K562 (cell line): Measurements from ENCODE around the gene PLA2G15. TPM values are rescaled to one million over a fixed set of nuclear protein-coding genes. Genes with fewer than 3 reads are reported as not detected.

Experiments
- ATAC-seq: fragments of 200-7000 bp; cut with Tn5 transposase; 3 replicates; pipeline ENCODE4 v1.9.1; 2020; ENCODE audit warnings: moderate library complexity
- BruUV-seq: library from RNA; stranded (reverse); fragments of 400-500 nt; replicated peaks from 2 replicates; lab custom pipeline; 2021; lab: Mats Ljungman, UMichigan
- CTCF ChIA-PET: fragments of 300-600 bp; formaldehyde crosslinking; extraction: SDS; loops from one replicate; lab custom pipeline; 2021; ENCODE audit warnings: low intra/inter-chr PET ratio; lab: Yijun Ruan, JAX
- POLR2A ChIA-PET: fragments of 300-600, 350-650 bp; sonication (Branson Sonifier 250); formaldehyde crosslinking; extraction: SDS; loops from one replicate; lab custom pipeline; 2021; ENCODE audit warnings: antibody characterized with exemption, inconsistent platforms; lab: Yijun Ruan, JAX
- DNase-seq, 4 experiments: peaks; one replicate each; pipeline versions ENCODE4 v3.0.0 to v3.0.0-alpha.2; 2011 to 2018; ENCODE audit warnings: low spot score in 3 of 4, mixed read lengths in 3 of 4; ENCODE audit errors: extremely low read depth in 1 of 4
- FAIRE-seq: peaks from 2 replicates; lab custom pipeline; 2011; peaks lifted over from hg19 to GRCh38; lab: Jason Lieb, UNC
- H2AFZ ChIP-seq: 2 replicates; pipeline ENCODE4 v1.6.0; 2011; ENCODE audit warnings: low read depth, low read length, control low read depth, inconsistent platforms
- H3K27ac ChIP-seq: fragments of 200-600 bp; 3 replicates; pipeline ENCODE4 v1.8.0; 2011; ENCODE audit warnings: low read depth, mild to moderate bottlenecking, control low read depth, inconsistent platforms, low read length, moderate library complexity, mixed read lengths; ENCODE audit errors: extremely low read depth
- H3K27me3 ChIP-seq, 2 experiments: fragments of 300-600 bp in 1 of 2; 2 replicates in 1 of 2; 3 replicates in 1 of 2; pipeline versions ENCODE4 v1.6.0 to v1.8.0; 2011; ENCODE audit warnings: inconsistent platforms in 2 of 2, low read length in 2 of 2, mild to moderate bottlenecking in 1 of 2, mixed read lengths in 1 of 2, moderate library complexity in 1 of 2; ENCODE audit not compliant: control insufficient read depth in 2 of 2, insufficient read depth in 2 of 2
- H3K36me3 ChIP-seq: fragments of 300-600 bp; 3 replicates; pipeline ENCODE4 v1.8.0; 2011; ENCODE audit warnings: mild to moderate bottlenecking, low read length, inconsistent platforms; ENCODE audit not compliant: control insufficient read depth, insufficient read depth
- H3K4me1 ChIP-seq, 2 experiments: fragments of 200-600 bp in 1 of 2; replicated peaks in 1 of 2; 2 replicates in 1 of 2; 3 replicates in 1 of 2; pipeline versions ENCODE4 v1.5.1 to v1.8.0; 2011; ENCODE audit warnings: inconsistent platforms in 2 of 2, low read length in 2 of 2, mild to moderate bottlenecking in 1 of 2, mixed read lengths in 1 of 2, moderate library complexity in 1 of 2; ENCODE audit not compliant: control insufficient read depth in 2 of 2, insufficient read depth in 2 of 2
- H3K4me2 ChIP-seq: 2 replicates; pipeline ENCODE4 v1.6.1; 2011; ENCODE audit warnings: low read length, control low read depth, inconsistent platforms, mixed read lengths; ENCODE audit not compliant: insufficient read depth
- H3K4me3 ChIP-seq: fragments of 200-600 bp; sonication (generic), shearing (Covaris generic); 2 replicates; pipeline ENCODE4 v1.5.1; 2016; ENCODE audit warnings: control low read depth, inconsistent platforms
- H3K79me2 ChIP-seq: fragments of 200-600 bp; 3 replicates; pipeline ENCODE4 v1.8.0; 2011; ENCODE audit warnings: low read length, inconsistent platforms; ENCODE audit not compliant: control insufficient read depth, insufficient read depth
- H3K9ac ChIP-seq, 2 experiments: 2 replicates each; pipeline versions ENCODE4 v1.6.0 to v1.6.1; 2011; ENCODE audit warnings: low read depth in 2 of 2, low read length in 2 of 2, control low read depth in 1 of 2, inconsistent platforms in 1 of 2, mild to moderate bottlenecking in 1 of 2, mixed read lengths in 1 of 2; ENCODE audit not compliant: insufficient read depth in 1 of 2
- H3K9me1 ChIP-seq: one replicate; pipeline ENCODE4 v1.6.0; 2011; ENCODE audit warnings: inconsistent platforms, mild to moderate bottlenecking, low read length, moderate library complexity; ENCODE audit not compliant: control insufficient read depth, insufficient read depth
- H3K9me3 ChIP-seq: replicated peaks from 2 replicates; pipeline ENCODE4 v1.5.1; 2011; ENCODE audit warnings: low read depth, low read length, inconsistent platforms; ENCODE audit not compliant: control insufficient read depth, insufficient read depth
- H4K20me1 ChIP-seq: replicated peaks from 2 replicates; pipeline ENCODE4 v1.6.1; 2011; ENCODE audit warnings: low read length, inconsistent platforms, mixed read lengths; ENCODE audit not compliant: control insufficient read depth, insufficient read depth
- L3MBTL2 ChIP-seq: fragments of 450-650 bp; IDR thresholded peaks from 2 replicates; pipeline ENCODE4 v1.6.1; 2016; ENCODE audit warnings: mild to moderate bottlenecking, moderate library complexity
- PML ChIP-seq: IDR thresholded peaks from 2 replicates; pipeline ENCODE4 v1.6.1; 2012; ENCODE audit warnings: low read length, inconsistent platforms
- PTRF ChIP-seq: fragments of 450-650 bp; IDR thresholded peaks from 2 replicates; pipeline ENCODE4 v1.6.1; 2016; ENCODE audit warnings: mild to moderate bottlenecking, missing genetic modification characterization, missing compliant biosample characterization
- RBM17 ChIP-seq: fragments of 200-400 bp; formaldehyde crosslinking; IDR thresholded peaks from 2 replicates; pipeline ENCODE4 v1.6.1; 2017; ENCODE audit warnings: low read depth, mild to moderate bottlenecking, low read length, borderline replicate concordance
- TFAM ChIP-seq: fragments of 250-450 bp; sonication (Bioruptor Pico); conservative IDR thresholded peaks from 2 replicates; pipeline ENCODE4 v1.5.0; 2021; ENCODE audit warnings: mild to moderate bottlenecking, moderate library complexity
- THAP12 ChIP-seq: fragments of 250-450 bp; sonication (Bioruptor Pico); IDR thresholded peaks from 2 replicates; pipeline ENCODE4 v1.9.0; 2021; ENCODE audit warnings: mild to moderate bottlenecking, inconsistent platforms
- TRIM25 ChIP-seq: fragments of 450-650 bp; IDR thresholded peaks from 2 replicates; pipeline ENCODE4 v1.7.0; 2016; ENCODE audit warnings: borderline replicate concordance
- ZBTB7A ChIP-seq: IDR thresholded peaks from 2 replicates; pipeline ENCODE4 v1.6.1; 2011; ENCODE audit warnings: low read depth, mild to moderate bottlenecking, low read length, moderate library complexity, borderline replicate concordance; ENCODE audit not compliant: control insufficient read depth
- ZC3H4 ChIP-seq: sonication (generic); formaldehyde crosslinking; IDR thresholded peaks from 2 replicates; pipeline ENCODE4 v1.9.0; 2021; ENCODE audit warnings: missing genetic modification reagents, borderline replicate concordance
- ZHX1 ChIP-seq: fragments of 150-350 bp; conservative IDR thresholded peaks from 2 replicates; pipeline ENCODE4 v1.6.1; 2014; ENCODE audit warnings: low read length
- WGBS: fragments of 100-300 bp; shearing (Covaris generic); methylation state at CpG from one replicate; pipeline ENCODE4 v1.1.6; 2016; ENCODE audit warnings: low coverage, mixed read lengths; ENCODE audit not compliant: insufficient coverage; ENCODE audit errors: missing lambda C conversion rate; 5-methylcytosine and 5-hydroxymethylcytosine counted together
- in situ Hi-C: fragments of 300-500 bp; cut with MboI; formaldehyde crosslinking; loops from 4 replicates; pipeline ENCODE4 v1.15.0; 2018; ENCODE audit warnings: inconsistent platforms, mixed read lengths
- intact Hi-C: fragments of 100-400 bp; cut with micrococcal nuclease; formaldehyde crosslinking; loops from 2 replicates; pipeline ENCODE4 v1.14.2; 2022
- polyA plus RNA-seq, 8 experiments: library from polyadenylated mRNA; depleted of rRNA in 4 of 8; stranded (reverse) in 5 of 8; unstranded in 3 of 8; fragments of >200 nt; fragmentation: Nextera tagmentation in 2 of 8; fragmentation: Illumina TruSeq in 1 of 8; extraction: Ambion mirVana in 2 of 8; extraction: Trizol in 1 of 8; gene quantifications; 2 replicates each; pipeline versions ENCODE4 v1.2.1 to v1.2.3, GENCODE V29; 2011 to 2014; ENCODE audit warnings: inconsistent platforms in 1 of 8, missing spikeins in 1 of 8
- total RNA-seq, 7 experiments: library from RNA; depleted of rRNA in 6 of 7; stranded (reverse); fragments of >200 nt in 6 of 7; fragmentation: Illumina TruSeq in 2 of 7; extraction: Trizol in 2 of 7; gene quantifications; 2 replicates each; pipeline versions ENCODE4 v1.2.1 to v1.2.3, GENCODE V29; 2011 to 2021; ENCODE audit warnings: low replicate concordance in 1 of 7

Gene PLA2G15
- total and polyA plus RNA-seq, 9 of the 15 experiments (the other 6 are each of a cell fraction or from before 2014, with no cell fraction given): 0.42 to 8.6 (median 4.8) TPM

- FAIRE-seq: no peak
- Histone ChIP-seq H3K4me1 (peaks cover 14 to 22% of the 10 kb centered on the region in 2 experiments), H3K9me1 (no peaks in the 10 kb centered on the region), H3K9me3 (no peaks in the 10 kb centered on the region), H3K79me2 (0 out of 3 replicates have a peak, but pooled peaks cover 2% of the 10 kb centered on the region), H3K4me3 (no peak overlapping the region), H3K4me2 (no peak overlapping the region), H3K27me3 (no peaks in the 10 kb centered on the region), H2AFZ (no peak overlapping the region), H4K20me1 (peaks cover 2% of the 10 kb centered on the region; the same call in 1 of the 2 replicates), H3K36me3 (peaks cover 85% of the 10 kb centered on the region; the same call in 2 of the 3 replicates), H3K27ac (no peak overlapping the region), H3K9ac (no peak overlapping the region)
- DNase-seq: no peak
- ChIA-PET CTCF (no interaction called here), POLR2A (interaction anchor here (1.2 to 3.4 kb wide), 4 partner anchors 9 to 18 kb away, joined by 3 to 15 read pairs (median 7); partner anchors contain the start of genes PRMT7 and SLC7A6OS)
- TF ChIP-seq ZC3H4 (no peak), THAP12 (no peak), PML (no peak), ZHX1 (no peak), ZBTB7A (no peak), L3MBTL2 (no peak), PTRF (tag) (no peak), TFAM (CRISPR knock-in tag) (no peak), TRIM25 (no peak), RBM17 (no peak)
- WGBS: 92% methylated on average over 4 of the region's 5 CpGs
- intact Hi-C loops: no loop called here
- no TSS peak for BruUV-seq
- in situ Hi-C loops: no loop called here
- ATAC-seq: no peak
These were observed 47.3 kb downstream of the PLA2G15 start for GRCh38 chr16:68292425-68292824.
